ENCODE measurements around the gene CIITA. TPM values are rescaled to one million over a fixed set of nuclear protein-coding genes. Genes with fewer than 3 reads are reported as not detected.

CIITA gene
- total RNA-seq, 2 donors from 2014 or later, result 11.7 to 16.0 TPM

GRCh38 chr16:10934325-10935107 lies 57.5 kb downstream of the CIITA start:
- Histone ChIP-seq H3K27me3 (replicated peaks; ENCODE audit: insufficient read depth) (no peaks in the 10 kb centered on the region), H3K27ac (no peak overlapping the region), H3K36me3 (no peaks in the 10 kb centered on the region), H3K4me3 (no peak overlapping the region), H3K9me3 (no peaks in the 10 kb centered on the region), H3K4me1 (replicated peaks) (peaks cover 12% of the 10 kb centered on the region)
- intact Hi-C loops (cut with DNase I), result no loop called here
- no peak for DNase-seq (ENCODE audit: low spot score)
- TF ChIP-seq, protein P1, sequence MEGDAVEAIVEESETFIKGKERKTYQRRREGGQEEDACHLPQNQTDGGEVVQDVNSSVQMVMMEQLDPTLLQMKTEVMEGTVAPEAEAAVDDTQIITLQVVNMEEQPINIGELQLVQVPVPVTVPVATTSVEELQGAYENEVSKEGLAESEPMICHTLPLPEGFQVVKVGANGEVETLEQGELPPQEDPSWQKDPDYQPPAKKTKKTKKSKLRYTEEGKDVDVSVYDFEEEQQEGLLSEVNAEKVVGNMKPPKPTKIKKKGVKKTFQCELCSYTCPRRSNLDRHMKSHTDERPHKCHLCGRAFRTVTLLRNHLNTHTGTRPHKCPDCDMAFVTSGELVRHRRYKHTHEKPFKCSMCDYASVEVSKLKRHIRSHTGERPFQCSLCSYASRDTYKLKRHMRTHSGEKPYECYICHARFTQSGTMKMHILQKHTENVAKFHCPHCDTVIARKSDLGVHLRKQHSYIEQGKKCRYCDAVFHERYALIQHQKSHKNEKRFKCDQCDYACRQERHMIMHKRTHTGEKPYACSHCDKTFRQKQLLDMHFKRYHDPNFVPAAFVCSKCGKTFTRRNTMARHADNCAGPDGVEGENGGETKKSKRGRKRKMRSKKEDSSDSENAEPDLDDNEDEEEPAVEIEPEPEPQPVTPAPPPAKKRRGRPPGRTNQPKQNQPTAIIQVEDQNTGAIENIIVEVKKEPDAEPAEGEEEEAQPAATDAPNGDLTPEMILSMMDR (IDR thresholded peaks at IDR 0.05), result no peak
- no peak for TF ChIP-seq POLR2AphosphoS5 (IDR thresholded peaks at IDR 0.05)
- no peak for TF ChIP-seq POLR2A (IDR thresholded peaks at IDR 0.05)
- 95% methylated on average over 12 of the region's 13 CpGs for WGBS

- intact Hi-C loops (cut with DNase I), result no loop called here
- WGBS, result 35% methylated on average over 7 of the region's 7 CpGs
- TF ChIP-seq POLR2AphosphoS5 (IDR thresholded peaks at IDR 0.05) (no peak), POLR2A (IDR thresholded peaks at IDR 0.05) (no peak)
- TF ChIP-seq, protein P1 (IDR thresholded peaks at IDR 0.05), result no peak
- Histone ChIP-seq H3K9me3 (no peaks in the 10 kb centered on the region), H3K27ac (no peak overlapping the region), H3K4me3 (no peak overlapping the region), H3K4me1 (replicated peaks) (peaks cover 5% of the 10 kb centered on the region), H3K27me3 (replicated peaks; ENCODE audit: insufficient read depth) (no peaks in the 10 kb centered on the region), H3K36me3 (no peaks in the 10 kb centered on the region)
- DNase-seq (ENCODE audit: low spot score), result no peak
These were observed 58.4 kb downstream of the CIITA start for GRCh38 chr16:10935226-10935915.

GRCh38 chr16:10936272-10936984 lies 59.4 kb downstream of the CIITA start:
- H3K4me3 ChIP-seq, result no peak overlapping the region
- H3K36me3 ChIP-seq, result no peaks in the 10 kb centered on the region
- WGBS, result 59% methylated on average over 8 of the region's 8 CpGs
- no peaks in the 10 kb centered on the region for H3K27me3 ChIP-seq (replicated peaks; ENCODE audit: insufficient read depth)
- TF ChIP-seq, protein P1 (IDR thresholded peaks at IDR 0.05), result no peak
- no peak for DNase-seq (ENCODE audit: low spot score)
- H3K4me1 ChIP-seq (replicated peaks), result peaks cover 5% of the 10 kb centered on the region
- H3K9me3 ChIP-seq, result no peaks in the 10 kb centered on the region
- intact Hi-C loops (cut with DNase I), result no loop called here
- peak overlapping the region in 1 of 2 donors; percentile 47 for H3K27ac ChIP-seq

GRCh38 chr16:10937068-10937859 lies 60.3 kb downstream of the CIITA start:
- Histone ChIP-seq H3K27ac (peak overlapping the region; percentile 47 to 64), H3K4me3 (peak overlapping the region in 1 of 2 donors; percentile 24), H3K36me3 (no peaks in the 10 kb centered on the region), H3K27me3 (replicated peaks; ENCODE audit: insufficient read depth) (no peaks in the 10 kb centered on the region), H3K4me1 (replicated peaks) (peaks cover 5% of the 10 kb centered on the region), H3K9me3 (no peaks in the 10 kb centered on the region)
- peak; percentile 48 for DNase-seq (ENCODE audit: low spot score)
- TF ChIP-seq POLR2AphosphoS5 (IDR thresholded peaks at IDR 0.05), result peak; percentile 43
- TF ChIP-seq, protein P1 (IDR thresholded peaks at IDR 0.05), result no peak
- WGBS, result 20% methylated on average over 11 of the region's 11 CpGs
- intact Hi-C loops (cut with DNase I), result no loop called here
